MCF 10A (cell line): Measurements from ENCODE around the gene PRKAR1B. TPM values are rescaled to one million over a fixed set of nuclear protein-coding genes. Genes with fewer than 3 reads are reported as not detected.

ENCODE experiments used
- BruUV-seq: library from RNA; stranded (reverse); fragments of 400-500 nt; replicated peaks from 2 replicates; lab custom pipeline; 2021; lab: Mats Ljungman, UMichigan
- CTCF ChIA-PET: fragments of 300-600 bp; sonication (Branson Sonifier 250); formaldehyde crosslinking; extraction: SDS; loops from one replicate; lab custom pipeline; 2021; ENCODE audit warnings: antibody characterized with exemption, inconsistent platforms; lab: Yijun Ruan, JAX
- POLR2A ChIA-PET: fragments of 300-600, 350-650 bp; sonication (Branson Sonifier 250); formaldehyde crosslinking; extraction: SDS; loops from one replicate; lab custom pipeline; 2020; ENCODE audit warnings: antibody characterized with exemption, inconsistent platforms; lab: Yijun Ruan, JAX
- DNase-seq: peaks from one replicate; pipeline ENCODE4 v3.0.0-alpha.2; 2018; ENCODE audit not compliant: unreplicated experiment
- H3K27ac Mint-ChIP-seq: one replicate; pipeline ENCODE4 v1.8.0; 2022; ENCODE audit warnings: mild to moderate bottlenecking, low read depth, mixed read lengths; ENCODE audit not compliant: unreplicated experiment
- H3K27me3 Mint-ChIP-seq: one replicate; pipeline ENCODE4 v1.8.0; 2022; ENCODE audit warnings: mixed read lengths; ENCODE audit not compliant: insufficient read depth, unreplicated experiment
- H3K36me3 Mint-ChIP-seq: one replicate; pipeline ENCODE4 v1.8.0; 2022; ENCODE audit warnings: mild to moderate bottlenecking, moderate library complexity, mixed read lengths; ENCODE audit not compliant: insufficient read depth, unreplicated experiment
- H3K4me1 Mint-ChIP-seq: one replicate; pipeline ENCODE4 v1.8.0; 2022; ENCODE audit warnings: mixed read lengths; ENCODE audit not compliant: insufficient read depth, unreplicated experiment
- H3K4me3 Mint-ChIP-seq: one replicate; pipeline ENCODE4 v1.8.0; 2022; ENCODE audit warnings: mild to moderate bottlenecking, moderate library complexity, mixed read lengths; ENCODE audit not compliant: unreplicated experiment
- H3K9me3 Mint-ChIP-seq: one replicate; pipeline ENCODE4 v1.8.0; 2022; ENCODE audit warnings: mixed read lengths; ENCODE audit not compliant: unreplicated experiment
- CTCF ChIP-seq: fragments of 200-600 bp; IDR thresholded peaks from one replicate; pipeline ENCODE4 v1.8.0; 2022; ENCODE audit warnings: antibody characterized with exemption, mild to moderate bottlenecking; ENCODE audit not compliant: unreplicated experiment
- intact Hi-C: fragments of 100-400 bp; cut with micrococcal nuclease; formaldehyde crosslinking; loops from 2 replicates; pipeline ENCODE4 v1.14.1; 2022
- total RNA-seq: library from RNA; stranded (reverse); gene quantifications from 2 replicates; pipeline ENCODE4 v1.2.3, GENCODE V29; 2022

The PRKAR1B gene
- total RNA-seq, 1 experiment from 2014 or later: 31.5 TPM

- no peaks in the 10 kb centered on the region for H3K4me1 Mint-ChIP-seq
- peaks cover 17% of the 10 kb centered on the region for H3K36me3 Mint-ChIP-seq
- no TSS peak for BruUV-seq
- TF ChIP-seq CTCF: no peak
- H3K27ac Mint-ChIP-seq: no peak overlapping the region
- ChIA-PET POLR2A (interaction anchor here (0.9 kb wide), 1 partner anchor 8 kb away, joined by 3 read pairs; no protein-coding TSS in a partner anchor), CTCF (no interaction called here)
- H3K9me3 Mint-ChIP-seq: peaks cover 13% of the 10 kb centered on the region
- no peaks in the 10 kb centered on the region for H3K27me3 Mint-ChIP-seq
- no peak for DNase-seq
- intact Hi-C loops: no loop called here
- no peak overlapping the region for H3K4me3 Mint-ChIP-seq
Measured at GRCh38 chr7:591856-592628, 135.0 kb downstream of the PRKAR1B start.

GRCh38 chr7:590731-591551 lies 136.1 kb downstream of the PRKAR1B start:
- no TSS peak for BruUV-seq
- ChIA-PET CTCF (no interaction called here), POLR2A (interaction anchor here (0.9 kb wide), 1 partner anchor 10 kb away, joined by 3 read pairs; no protein-coding TSS in a partner anchor)
- intact Hi-C loops: no loop called here
- DNase-seq: no peak
- Mint-ChIP-seq H3K9me3 (peaks cover 13% of the 10 kb centered on the region), H3K4me3 (no peak overlapping the region), H3K27ac (no peak overlapping the region), H3K27me3 (no peaks in the 10 kb centered on the region), H3K36me3 (peaks cover 19% of the 10 kb centered on the region), H3K4me1 (no peaks in the 10 kb centered on the region)
- TF ChIP-seq CTCF: no peak

- intact Hi-C loops: no loop called here
- no peak for DNase-seq
- CTCF ChIA-PET: interaction anchor here (0.7 kb wide), 1 partner anchor 178 kb away, joined by 3 read pairs; no protein-coding TSS in a partner anchor
- Mint-ChIP-seq H3K27ac (no peak overlapping the region), H3K9me3 (peaks cover 13% of the 10 kb centered on the region), H3K27me3 (no peaks in the 10 kb centered on the region), H3K4me3 (no peak overlapping the region), H3K4me1 (no peaks in the 10 kb centered on the region), H3K36me3 (peaks cover 29% of the 10 kb centered on the region)
- POLR2A ChIA-PET: no interaction called here
- BruUV-seq: no TSS peak
- no peak for TF ChIP-seq CTCF
Measured at GRCh38 chr7:589781-590575, 137.1 kb downstream of the PRKAR1B start.
